Measurements from ENCODE around the gene TNFRSF4. TPM values are rescaled to one million over a fixed set of nuclear protein-coding genes. Genes with fewer than 3 reads are reported as not detected.
"Not testable (repeated sequence)": the region's sequence is repeated elsewhere in the genome, so short reads cannot be mapped to it uniquely, and the experiment has no call there.

Gene TNFRSF4
- total RNA-seq, 1 experiment from 2014 or later, result 2.8 TPM

GRCh38 chr1:1250786-1251284 lies 36.9 kb upstream of the TNFRSF4 start:
- peak in 1 of 2 experiments; percentile 47 for DNase-seq
- H3K4me1 ChIP-seq, result peaks cover 4% of the 10 kb centered on the region; the same call in 1 of the 2 replicates
- no peaks in the 10 kb centered on the region for H3K27me3 ChIP-seq
- no peak overlapping the region for H3K27ac ChIP-seq
- H3K9me3 ChIP-seq (replicated peaks), result no peaks in the 10 kb centered on the region
- H3K4me3 ChIP-seq, result no peak overlapping the region
- H3K36me3 ChIP-seq, result peaks cover 20% of the 10 kb centered on the region

DNA sequence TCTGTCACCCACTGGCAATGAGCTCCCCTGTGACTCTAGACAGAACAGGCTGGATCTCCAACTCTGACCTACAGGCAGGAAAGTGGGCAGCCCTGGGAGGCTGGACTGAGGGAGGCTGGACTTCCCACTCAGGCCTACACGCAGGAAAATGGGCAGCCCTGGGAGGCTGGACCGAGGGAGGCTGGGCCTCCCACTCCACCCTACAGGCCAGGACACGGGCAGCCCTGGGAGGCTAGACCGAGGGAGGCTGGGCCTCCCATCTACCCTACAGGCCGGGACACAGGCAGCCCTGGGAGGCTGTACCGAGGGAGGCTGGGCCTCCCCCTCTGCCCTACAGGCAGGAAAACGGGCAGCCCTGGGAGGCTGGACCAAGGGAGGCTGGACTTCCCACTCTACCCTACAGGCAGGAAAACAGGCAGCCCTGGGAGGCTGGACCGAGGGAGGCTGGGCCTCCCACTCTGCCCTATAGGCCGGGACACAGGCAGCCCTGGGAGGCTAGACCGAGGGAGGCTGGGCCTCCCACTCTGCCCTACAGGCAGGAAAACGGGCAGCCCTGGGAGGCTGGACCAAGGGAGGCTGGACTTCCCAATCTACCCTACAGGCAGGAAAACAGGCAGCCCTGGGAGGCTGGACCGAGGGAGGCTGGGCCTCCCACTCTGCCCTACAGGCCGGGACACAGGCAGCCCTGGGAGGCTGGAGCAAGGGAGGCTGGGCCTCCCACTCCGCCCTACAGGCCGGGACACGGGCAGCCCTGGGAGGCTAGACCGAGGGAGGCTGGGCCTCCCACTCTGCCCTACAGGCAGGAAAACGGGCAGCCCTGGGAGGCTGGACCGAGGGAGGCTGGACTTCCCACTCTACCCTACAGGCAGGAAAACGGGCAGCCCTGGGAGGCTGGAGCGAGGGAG lies 34.3 kb upstream of the TNFRSF4 start:
- H3K4me1 ChIP-seq; H3K27ac ChIP-seq; H3K36me3 ChIP-seq; DNase-seq; H3K27me3 ChIP-seq; H3K9me3 ChIP-seq (replicated peaks); H3K4me3 ChIP-seq: not testable (repeated sequence)

- Histone ChIP-seq H3K27ac (no peak overlapping the region), H3K36me3 (no peaks in the 10 kb centered on the region), H3K4me3 (no peak overlapping the region), H3K27me3 (peaks cover 8% of the 10 kb centered on the region; the same call in 1 of the 2 replicates), H3K9me3 (replicated peaks) (no peaks in the 10 kb centered on the region), H3K4me1 (peaks cover 4% of the 10 kb centered on the region; the same call in 1 of the 2 replicates)
- DNase-seq, result no peak
These were observed 33.5 kb upstream of the TNFRSF4 start for GRCh38 chr1:1247341-1247913.

DNA sequence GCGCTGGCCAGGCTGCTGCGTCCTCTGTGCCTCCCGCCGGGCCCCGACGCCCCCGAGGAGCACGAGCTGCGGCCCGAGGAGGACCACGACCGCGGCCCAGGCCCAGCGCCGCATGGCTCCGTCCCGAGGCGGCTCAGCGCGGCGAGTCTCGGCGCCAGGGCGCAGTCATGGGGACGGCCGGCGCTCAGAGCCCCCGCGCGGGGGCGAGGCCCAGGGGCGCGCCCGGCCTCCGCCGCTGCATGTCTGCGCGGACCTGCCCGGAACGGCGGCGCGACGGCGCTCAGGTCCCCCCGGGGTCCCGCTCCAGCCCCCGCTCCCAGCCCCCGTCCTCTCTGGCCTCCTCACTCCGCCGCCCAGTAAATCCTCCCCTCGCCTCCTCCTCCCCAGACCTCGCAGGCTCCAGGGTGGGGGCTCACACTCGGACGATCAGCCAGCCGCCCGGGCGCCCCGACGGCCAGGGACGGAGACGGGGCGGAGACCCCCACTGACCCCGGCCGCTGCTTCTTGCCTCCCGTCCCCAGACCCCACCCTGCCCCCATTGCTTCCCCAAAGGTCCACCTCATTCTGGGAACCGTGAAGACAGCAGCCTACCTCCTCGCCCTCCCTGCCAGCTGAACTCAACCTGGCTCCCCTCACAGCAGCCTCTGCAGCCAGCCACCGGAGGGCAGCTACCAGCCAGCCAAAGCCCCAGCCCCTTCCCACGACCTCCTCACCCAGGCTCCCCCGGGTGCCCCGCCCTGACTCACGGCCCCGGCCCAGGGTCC lies 32.8 kb upstream of the TNFRSF4 start, which contains the start of gene C1QTNF12:
Gene C1QTNF12, minus strand, starts transcription at position 146 of the 764 bp plus-strand sequence. Its CDS starts 32 bp downstream, at position 114.
- Histone ChIP-seq H3K4me1 (peaks cover 4% of the 10 kb centered on the region; the same call in 1 of the 2 replicates), H3K27me3 (peaks cover 14% of the 10 kb centered on the region; the same call in 1 of the 2 replicates), H3K4me3 (no peak within 1 kb of the TSS), H3K36me3 (no peaks in the 10 kb centered on the region), H3K9me3 (replicated peaks) (no peaks in the 10 kb centered on the region), H3K27ac (no peak within 1 kb of the TSS)
- no peak for DNase-seq

- H3K27ac ChIP-seq, result no peak overlapping the region
- H3K36me3 ChIP-seq, result no peaks in the 10 kb centered on the region
- H3K9me3 ChIP-seq (replicated peaks), result no peaks in the 10 kb centered on the region
- no peak overlapping the region for H3K4me3 ChIP-seq
- no peak for DNase-seq
- peaks cover 22% of the 10 kb centered on the region for H3K27me3 ChIP-seq
- H3K4me1 ChIP-seq, result peaks cover 3% of the 10 kb centered on the region; the same call in 1 of the 2 replicates
These were observed 32.0 kb upstream of the TNFRSF4 start for GRCh38 chr1:1245817-1246576.

GRCh38 chr1:1245178-1245816 lies 31.3 kb upstream of the TNFRSF4 start:
- DNase-seq, result no peak
- H3K27ac ChIP-seq, result no peak overlapping the region
- no peaks in the 10 kb centered on the region for H3K36me3 ChIP-seq
- no peak overlapping the region for H3K4me3 ChIP-seq
- H3K9me3 ChIP-seq (replicated peaks), result no peaks in the 10 kb centered on the region
- H3K27me3 ChIP-seq, result peaks cover 25% of the 10 kb centered on the region
- H3K4me1 ChIP-seq, result no peaks in the 10 kb centered on the region

GRCh38 chr1:1244192-1244811 lies 30.3 kb upstream of the TNFRSF4 start:
- DNase-seq, result peak in 1 of 2 experiments; percentile 49
- Histone ChIP-seq H3K27ac (no peak overlapping the region), H3K36me3 (no peaks in the 10 kb centered on the region), H3K9me3 (replicated peaks) (no peaks in the 10 kb centered on the region), H3K4me1 (no peaks in the 10 kb centered on the region; the same call in 1 of the 2 replicates), H3K4me3 (no peak overlapping the region), H3K27me3 (peaks cover 35% of the 10 kb centered on the region)

GRCh38 chr1:1243807-1244191 lies 29.8 kb upstream of the TNFRSF4 start:
- Histone ChIP-seq H3K27me3 (peaks cover 40% of the 10 kb centered on the region), H3K4me1 (peaks cover 2% of the 10 kb centered on the region; the same call in 1 of the 2 replicates), H3K9me3 (replicated peaks) (no peaks in the 10 kb centered on the region), H3K4me3 (no peak overlapping the region), H3K36me3 (no peaks in the 10 kb centered on the region), H3K27ac (no peak overlapping the region)
- peak; percentile 57 to 58 for DNase-seq

DNA sequence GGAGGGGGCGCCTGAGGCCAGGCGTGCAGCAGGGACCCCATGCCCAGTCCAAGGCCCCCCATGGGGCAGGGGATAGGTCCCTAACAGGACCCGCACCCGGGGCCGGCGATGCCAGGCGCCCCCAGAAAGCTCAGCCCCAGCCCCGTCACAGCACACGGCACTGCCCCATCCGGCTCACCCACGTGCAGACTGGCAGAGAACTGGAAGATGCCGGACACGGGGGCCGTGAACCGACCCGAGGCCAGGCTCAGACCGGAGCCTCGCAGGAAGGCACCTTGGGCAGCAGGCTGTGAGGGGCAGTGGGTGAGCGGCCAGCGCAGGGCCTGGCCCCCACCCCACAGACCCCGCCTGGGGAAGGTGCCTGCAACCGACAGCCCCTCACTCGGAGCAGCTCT lies 29.3 kb upstream of the TNFRSF4 start:
- Histone ChIP-seq H3K9me3 (replicated peaks) (no peaks in the 10 kb centered on the region), H3K27me3 (peaks cover 45% of the 10 kb centered on the region), H3K4me1 (peaks cover 7% of the 10 kb centered on the region), H3K36me3 (no peaks in the 10 kb centered on the region), H3K4me3 (no peak overlapping the region), H3K27ac (no peak overlapping the region)
- DNase-seq, result no peak

DNA sequence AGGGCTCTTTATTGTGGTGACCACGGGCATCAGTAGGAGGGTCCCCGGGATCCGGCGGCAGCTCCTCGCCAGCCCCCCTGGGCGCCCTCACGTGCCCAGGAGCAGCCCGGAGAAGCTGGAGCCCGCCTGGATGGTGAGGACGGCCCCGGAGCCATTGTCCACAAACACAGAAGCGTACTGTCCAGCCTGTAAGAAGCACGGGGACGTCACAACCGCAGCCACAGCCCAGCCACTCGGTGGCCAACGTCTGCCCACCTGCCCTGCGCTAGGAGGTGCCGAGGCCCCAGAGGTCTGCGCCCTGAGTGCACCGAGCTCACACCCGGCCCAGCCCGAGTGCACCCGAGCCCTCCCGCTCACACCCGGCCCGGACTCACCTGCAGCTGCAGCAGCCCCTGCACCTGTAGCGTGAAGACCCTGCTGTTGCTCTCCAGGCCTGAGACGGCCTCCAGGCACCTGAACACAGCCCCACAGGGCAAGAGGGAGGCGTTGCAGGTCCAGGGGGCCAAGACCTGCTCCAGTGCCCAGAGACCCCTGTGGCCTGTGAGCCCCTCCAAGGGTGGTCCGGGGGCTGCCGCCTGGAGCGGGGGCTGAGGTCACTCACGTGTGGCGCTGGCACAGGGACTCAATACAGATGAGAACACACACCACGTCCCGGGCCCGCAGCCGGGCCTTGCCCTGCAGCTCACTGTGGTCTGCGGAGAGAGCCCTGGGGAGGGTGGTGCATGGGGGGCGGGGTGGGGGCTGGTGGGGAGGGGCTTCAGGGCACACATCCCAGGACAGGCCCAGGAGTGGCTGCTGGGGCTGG lies 28.7 kb upstream of the TNFRSF4 start:
- no peak for DNase-seq
- Histone ChIP-seq H3K4me1 (peaks cover 13% of the 10 kb centered on the region), H3K4me3 (no peak overlapping the region)

GRCh38 chr1:1241588-1242219 lies 27.8 kb upstream of the TNFRSF4 start:
- H3K4me1 ChIP-seq, result peaks cover 23% of the 10 kb centered on the region
- DNase-seq, result no peak
- no peak overlapping the region for H3K27ac ChIP-seq
- H3K36me3 ChIP-seq, result no peaks in the 10 kb centered on the region
- H3K4me3 ChIP-seq, result no peak overlapping the region
- peaks cover 56% of the 10 kb centered on the region for H3K27me3 ChIP-seq
- H3K9me3 ChIP-seq (replicated peaks), result no peaks in the 10 kb centered on the region

More for the DNA sequence above, 28.7 kb upstream of the TNFRSF4 start:
- H3K27me3 ChIP-seq, result peaks cover 51% of the 10 kb centered on the region
- no peak overlapping the region for H3K27ac ChIP-seq
- no peaks in the 10 kb centered on the region for H3K9me3 ChIP-seq (replicated peaks)
- H3K36me3 ChIP-seq, result no peaks in the 10 kb centered on the region

DNA sequence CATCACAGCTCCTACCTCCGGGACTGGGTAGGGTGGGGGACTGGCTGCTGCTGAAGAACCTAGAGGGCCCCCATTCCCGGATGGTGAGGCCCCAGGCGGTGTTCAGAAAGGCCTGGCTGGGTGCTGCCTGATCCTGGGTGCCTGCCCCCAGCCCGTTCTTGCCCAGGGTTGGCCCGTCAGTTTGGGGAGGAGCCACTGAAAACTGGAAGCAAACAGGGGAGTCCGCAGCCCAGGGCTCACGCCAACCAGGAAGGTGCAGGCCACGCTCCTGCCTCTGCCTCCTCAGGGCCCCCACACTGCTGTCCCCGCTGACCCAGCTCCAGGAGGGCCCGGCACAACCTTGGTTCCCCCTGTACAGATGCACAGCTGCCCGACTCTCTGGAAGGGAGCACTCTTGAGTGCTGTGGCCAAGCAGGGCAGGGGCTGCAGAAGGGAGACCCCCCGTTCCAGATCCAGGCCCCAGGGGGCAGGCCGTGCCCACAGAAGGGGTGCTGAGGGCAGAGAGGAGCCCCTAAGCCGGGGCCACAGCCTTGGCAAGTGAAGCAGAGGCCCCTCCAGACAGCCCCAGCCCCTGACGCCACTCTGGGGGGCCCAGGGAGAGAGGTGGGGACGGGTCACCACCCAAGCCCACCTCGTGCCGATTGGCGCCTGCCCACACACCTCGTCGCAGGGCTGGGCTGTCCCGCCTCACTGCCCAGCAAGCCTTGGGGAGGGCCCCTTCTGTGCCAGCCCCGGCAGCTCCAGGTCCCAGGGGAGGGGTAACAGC lies 27.1 kb upstream of the TNFRSF4 start:
- H3K27me3 ChIP-seq, result peaks cover 56% of the 10 kb centered on the region
- peak in 1 of 2 experiments; percentile 48 for DNase-seq
- no peak overlapping the region for H3K4me3 ChIP-seq

More for the DNA sequence above, 27.1 kb upstream of the TNFRSF4 start:
- Histone ChIP-seq H3K36me3 (no peaks in the 10 kb centered on the region), H3K9me3 (replicated peaks) (no peaks in the 10 kb centered on the region), H3K4me1 (peaks cover 30% of the 10 kb centered on the region), H3K27ac (no peak overlapping the region)
